A549 (cell line): ENCODE data around the gene TRAF3. TPM values are rescaled to one million over a fixed set of nuclear protein-coding genes. Genes with fewer than 3 reads are reported as not detected.

ENCODE experiments used
- ATAC-seq, 2 experiments: fragments of 200-7000 bp in 1 of 2; fragments of >200 bp in 1 of 2; cut with Nextera tagmentation in 1 of 2; cut with Tn5 transposase in 1 of 2; 3 replicates each; pipeline versions ENCODE4 v1.8.0 to v1.9.1; 2018 to 2020; ENCODE audit warnings: mild to moderate bottlenecking in 1 of 2, moderate library complexity in 1 of 2
- CTCF ChIA-PET: fragments of 300-600 bp; sonication (Branson Sonifier 250); formaldehyde crosslinking; extraction: SDS; loops from one replicate; lab custom pipeline; 2021; ENCODE audit warnings: antibody characterized with exemption, inconsistent platforms; lab: Yijun Ruan, JAX
- POLR2A ChIA-PET: fragments of 350-600 bp; formaldehyde crosslinking; extraction: SDS; loops from one replicate; lab custom pipeline; 2021; ENCODE audit warnings: antibody characterized with exemption, inconsistent platforms; lab: Yijun Ruan, JAX
- DNase-seq, 2 experiments: peaks; one replicate each; pipeline versions ENCODE4 v3.0.0 to v3.0.0-alpha.2; 2011 to 2016; ENCODE audit warnings: low read depth in 1 of 2, low spot score in 1 of 2
- FAIRE-seq: peaks from 2 replicates; lab custom pipeline; 2011; peaks lifted over from hg19 to GRCh38; lab: Jason Lieb, UNC
- H3K27ac ChIP-seq, 2 experiments: fragments of >200 bp; sonication (Bioruptor Twin); formaldehyde crosslinking; 3 replicates each; pipeline ENCODE4 v1.5.1; 2016 to 2017
- H3K4me1 ChIP-seq: fragments of >200 bp; sonication (Bioruptor Twin); formaldehyde crosslinking; 3 replicates; pipeline ENCODE4 v1.6.1; 2016
- H3K4me2 ChIP-seq: fragments of >200 bp; sonication (Bioruptor Twin); formaldehyde crosslinking; 3 replicates; pipeline ENCODE4 v1.6.1; 2016
- H3K4me3 ChIP-seq: fragments of >200 bp; sonication (Bioruptor Twin); formaldehyde crosslinking; 3 replicates; pipeline ENCODE4 v1.5.1; 2016
- H3K9me3 ChIP-seq: fragments of >200 bp; sonication (Bioruptor Twin); formaldehyde crosslinking; 3 replicates; pipeline ENCODE4 v1.6.1; 2016
- CBX2 ChIP-seq: fragments of 200-600 bp; sonication (generic); IDR thresholded peaks from 2 replicates; pipeline ENCODE4 v1.6.1; 2016; ENCODE audit warnings: low read depth, mild to moderate bottlenecking, borderline replicate concordance
- FOSB ChIP-seq: fragments of 250-450 bp; sonication (Bioruptor Pico); IDR thresholded peaks from 2 replicates; pipeline ENCODE4 v1.5.0; 2020; ENCODE audit warnings: mild to moderate bottlenecking, moderate library complexity
- FOSL2 ChIP-seq, 2 experiments: fragments of 450-650 bp in 1 of 2; fragments of >200 bp in 1 of 2; sonication (Bioruptor Twin) in 1 of 2; formaldehyde crosslinking; IDR thresholded peaks; 2 replicates each; pipeline versions ENCODE4 v1.5.0 to v1.6.1; 2016 to 2020; ENCODE audit warnings: mild to moderate bottlenecking in 1 of 2, moderate library complexity in 1 of 2
- GATA3 ChIP-seq: IDR thresholded peaks from 2 replicates; pipeline ENCODE4 v1.6.1; 2012; ENCODE audit warnings: borderline replicate concordance
- HDAC2 ChIP-seq: fragments of 200-600 bp; sonication (generic); IDR thresholded peaks from 2 replicates; pipeline ENCODE4 v1.6.1; 2016
- HEYL ChIP-seq: fragments of 250-450 bp; sonication (Bioruptor Pico); IDR thresholded peaks from 2 replicates; pipeline ENCODE4 v1.8.0; 2021; ENCODE audit warnings: mild to moderate bottlenecking, moderate library complexity
- HMGXB4 ChIP-seq: fragments of 250-450 bp; sonication (Bioruptor Pico); IDR thresholded peaks from 2 replicates; pipeline ENCODE4 v1.5.0; 2021; ENCODE audit warnings: mild to moderate bottlenecking, moderate library complexity, borderline replicate concordance
- JUNB ChIP-seq: fragments of >200 bp; sonication (Bioruptor Twin); formaldehyde crosslinking; IDR thresholded peaks from 2 replicates; pipeline ENCODE4 v1.6.1; 2016
- KDM5A ChIP-seq: fragments of 200-600 bp; sonication (generic); IDR thresholded peaks from 2 replicates; pipeline ENCODE4 v1.6.1; 2016; ENCODE audit warnings: antibody characterized with exemption, mild to moderate bottlenecking
- MYC ChIP-seq: IDR thresholded peaks from 2 replicates; pipeline ENCODE4 v1.6.1; 2012; ENCODE audit warnings: mild to moderate bottlenecking, inconsistent platforms, low read length, improper control_type of control experiment, borderline replicate concordance
- POLR2A ChIP-seq: IDR thresholded peaks from 2 replicates; pipeline ENCODE4 v1.6.1; 2012; ENCODE audit warnings: mild to moderate bottlenecking, low read length
- POLR2AphosphoS2 ChIP-seq: conservative IDR thresholded peaks from 2 replicates; pipeline ENCODE4 v1.6.1; 2012; ENCODE audit warnings: low read length, improper control_type of control experiment, inconsistent platforms
- RFX5 ChIP-seq: fragments of 450-650 bp; IDR thresholded peaks from 2 replicates; pipeline ENCODE4 v1.7.1; 2014; ENCODE audit warnings: antibody characterized with exemption, mild to moderate bottlenecking, moderate library complexity
- SMC3 ChIP-seq: fragments of >200 bp; sonication (Bioruptor Twin); formaldehyde crosslinking; IDR thresholded peaks from 3 replicates; pipeline ENCODE4 v1.6.1; 2018; ENCODE audit warnings: inconsistent platforms
- TP53 ChIP-seq: fragments of 250-450 bp; sonication (Bioruptor Pico); IDR thresholded peaks from 2 replicates; pipeline ENCODE4 v1.5.0; 2021; ENCODE audit warnings: mild to moderate bottlenecking, moderate library complexity
- ZC3H11A ChIP-seq: fragments of 450-650 bp; IDR thresholded peaks from 2 replicates; pipeline ENCODE4 v1.6.1; 2014; ENCODE audit warnings: antibody characterized with exemption, mild to moderate bottlenecking
- ZFP36 ChIP-seq: fragments of 450-650 bp; IDR thresholded peaks from 2 replicates; pipeline ENCODE4 v1.6.1; 2014; ENCODE audit warnings: borderline replicate concordance; ENCODE audit not compliant: partially characterized antibody
- WGBS: methylation state at CpG from one replicate; pipeline ENCODE4 v1.1.6; 2017; ENCODE audit errors: missing lambda C conversion rate; 5-methylcytosine and 5-hydroxymethylcytosine counted together
- polyA plus RNA-seq, 4 experiments: library from polyadenylated mRNA; depleted of rRNA in 3 of 4; stranded (reverse); fragments of >200 nt; fragmentation: RNase III in 1 of 4; extraction: RNeasy Plus Mini Kit Qiagen cat#74134 plus additional on column Dnase treatment in 1 of 4; gene quantifications; 2 replicates in 3 of 4; 3 replicates in 1 of 4; pipeline ENCODE4 v1.2.3, GENCODE V29; 2011 to 2017
- TF ChIP-seq, protein P1 (sequence below): fragments of 200-600 bp; sonication (generic); IDR thresholded peaks from 2 replicates; pipeline ENCODE4 v1.6.1; 2016; ENCODE audit warnings: antibody characterized with exemption, mild to moderate bottlenecking, moderate library complexity
- TF ChIP-seq, protein P2 (sequence below): fragments of 450-650 bp; IDR thresholded peaks from 2 replicates; pipeline ENCODE4 v1.6.1; 2014; ENCODE audit warnings: antibody characterized with exemption
- TF ChIP-seq, protein P3 (sequence below): IDR thresholded peaks from 2 replicates; pipeline ENCODE4 v1.6.1; 2012; ENCODE audit warnings: low read depth, borderline replicate concordance
- TF ChIP-seq, protein P4 (sequence below): fragments of >200 bp; sonication (Bioruptor Twin); formaldehyde crosslinking; IDR thresholded peaks from 3 replicates; pipeline ENCODE4 v1.6.1; 2016

The TRAF3 gene
- polyA plus RNA-seq, 2 of the 4 experiments (the other 2 are of a cell fraction): 20.2 to 25.5 TPM

GRCh38 chr14:102897299-102898027 is 120.2 kb downstream of the TRAF3 start:
- Histone ChIP-seq H3K27ac (no peak overlapping the region), H3K4me3 (no peak overlapping the region), H3K4me2 (no peak overlapping the region), H3K9me3 (no peaks in the 10 kb centered on the region), H3K4me1 (no peaks in the 10 kb centered on the region)
- no peak for FAIRE-seq
- TF ChIP-seq, protein P1, sequence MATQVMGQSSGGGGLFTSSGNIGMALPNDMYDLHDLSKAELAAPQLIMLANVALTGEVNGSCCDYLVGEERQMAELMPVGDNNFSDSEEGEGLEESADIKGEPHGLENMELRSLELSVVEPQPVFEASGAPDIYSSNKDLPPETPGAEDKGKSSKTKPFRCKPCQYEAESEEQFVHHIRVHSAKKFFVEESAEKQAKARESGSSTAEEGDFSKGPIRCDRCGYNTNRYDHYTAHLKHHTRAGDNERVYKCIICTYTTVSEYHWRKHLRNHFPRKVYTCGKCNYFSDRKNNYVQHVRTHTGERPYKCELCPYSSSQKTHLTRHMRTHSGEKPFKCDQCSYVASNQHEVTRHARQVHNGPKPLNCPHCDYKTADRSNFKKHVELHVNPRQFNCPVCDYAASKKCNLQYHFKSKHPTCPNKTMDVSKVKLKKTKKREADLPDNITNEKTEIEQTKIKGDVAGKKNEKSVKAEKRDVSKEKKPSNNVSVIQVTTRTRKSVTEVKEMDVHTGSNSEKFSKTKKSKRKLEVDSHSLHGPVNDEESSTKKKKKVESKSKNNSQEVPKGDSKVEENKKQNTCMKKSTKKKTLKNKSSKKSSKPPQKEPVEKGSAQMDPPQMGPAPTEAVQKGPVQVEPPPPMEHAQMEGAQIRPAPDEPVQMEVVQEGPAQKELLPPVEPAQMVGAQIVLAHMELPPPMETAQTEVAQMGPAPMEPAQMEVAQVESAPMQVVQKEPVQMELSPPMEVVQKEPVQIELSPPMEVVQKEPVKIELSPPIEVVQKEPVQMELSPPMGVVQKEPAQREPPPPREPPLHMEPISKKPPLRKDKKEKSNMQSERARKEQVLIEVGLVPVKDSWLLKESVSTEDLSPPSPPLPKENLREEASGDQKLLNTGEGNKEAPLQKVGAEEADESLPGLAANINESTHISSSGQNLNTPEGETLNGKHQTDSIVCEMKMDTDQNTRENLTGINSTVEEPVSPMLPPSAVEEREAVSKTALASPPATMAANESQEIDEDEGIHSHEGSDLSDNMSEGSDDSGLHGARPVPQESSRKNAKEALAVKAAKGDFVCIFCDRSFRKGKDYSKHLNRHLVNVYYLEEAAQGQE: no peak
- no peak for TF ChIP-seq ZFP36
- no peak for TF ChIP-seq GATA3
- TF ChIP-seq SMC3: no peak
- no peak for TF ChIP-seq HMGXB4 (CRISPR knock-in tag)
- TF ChIP-seq JUNB: no peak
- no peak for TF ChIP-seq POLR2A
- no peak for TF ChIP-seq POLR2AphosphoS2
- TF ChIP-seq RFX5: no peak
- TF ChIP-seq CBX2: no peak
- no peak for TF ChIP-seq ZC3H11A
- no peak for TF ChIP-seq HEYL (CRISPR knock-in tag)
- TF ChIP-seq, protein P2, sequence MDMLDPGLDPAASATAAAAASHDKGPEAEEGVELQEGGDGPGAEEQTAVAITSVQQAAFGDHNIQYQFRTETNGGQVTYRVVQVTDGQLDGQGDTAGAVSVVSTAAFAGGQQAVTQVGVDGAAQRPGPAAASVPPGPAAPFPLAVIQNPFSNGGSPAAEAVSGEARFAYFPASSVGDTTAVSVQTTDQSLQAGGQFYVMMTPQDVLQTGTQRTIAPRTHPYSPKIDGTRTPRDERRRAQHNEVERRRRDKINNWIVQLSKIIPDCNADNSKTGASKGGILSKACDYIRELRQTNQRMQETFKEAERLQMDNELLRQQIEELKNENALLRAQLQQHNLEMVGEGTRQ: no peak
- TF ChIP-seq TP53 (CRISPR knock-in tag): no peak
- TF ChIP-seq, protein P3, sequence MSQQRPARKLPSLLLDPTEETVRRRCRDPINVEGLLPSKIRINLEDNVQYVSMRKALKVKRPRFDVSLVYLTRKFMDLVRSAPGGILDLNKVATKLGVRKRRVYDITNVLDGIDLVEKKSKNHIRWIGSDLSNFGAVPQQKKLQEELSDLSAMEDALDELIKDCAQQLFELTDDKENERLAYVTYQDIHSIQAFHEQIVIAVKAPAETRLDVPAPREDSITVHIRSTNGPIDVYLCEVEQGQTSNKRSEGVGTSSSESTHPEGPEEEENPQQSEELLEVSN: no peak
- no peak for TF ChIP-seq MYC
- TF ChIP-seq FOSB (CRISPR knock-in tag): no peak
- TF ChIP-seq FOSL2 (IDR thresholded peaks at IDR 0.05): no peak
- no peak for TF ChIP-seq FOSL2 (CRISPR knock-in tag; IDR thresholded peaks at IDR 0.05)
- no peak for ATAC-seq
- ChIA-PET CTCF (interaction anchor here (1.0 to 1.2 kb wide), 3 partner anchors 104 to 208 kb away, joined by 3 to 4 read pairs (median 3); no protein-coding TSS in a partner anchor), POLR2A (no interaction called here)
- DNase-seq: no peak
- WGBS: 95% methylated on average over 14 of the region's 14 CpGs

GRCh38 chr14:102898298-102898697 is 121.0 kb downstream of the TRAF3 start:
- Histone ChIP-seq H3K4me2 (no peak overlapping the region), H3K4me1 (no peaks in the 10 kb centered on the region), H3K4me3 (no peak overlapping the region), H3K9me3 (no peaks in the 10 kb centered on the region), H3K27ac (no peak overlapping the region)
- ChIA-PET POLR2A (no interaction called here), CTCF (no interaction called here)
- TF ChIP-seq FOSL2 (IDR thresholded peaks at IDR 0.05): no peak
- no peak for TF ChIP-seq FOSL2 (CRISPR knock-in tag; IDR thresholded peaks at IDR 0.05)
- no peak for TF ChIP-seq TP53 (CRISPR knock-in tag)
- no peak for TF ChIP-seq POLR2A
- TF ChIP-seq, protein P4, sequence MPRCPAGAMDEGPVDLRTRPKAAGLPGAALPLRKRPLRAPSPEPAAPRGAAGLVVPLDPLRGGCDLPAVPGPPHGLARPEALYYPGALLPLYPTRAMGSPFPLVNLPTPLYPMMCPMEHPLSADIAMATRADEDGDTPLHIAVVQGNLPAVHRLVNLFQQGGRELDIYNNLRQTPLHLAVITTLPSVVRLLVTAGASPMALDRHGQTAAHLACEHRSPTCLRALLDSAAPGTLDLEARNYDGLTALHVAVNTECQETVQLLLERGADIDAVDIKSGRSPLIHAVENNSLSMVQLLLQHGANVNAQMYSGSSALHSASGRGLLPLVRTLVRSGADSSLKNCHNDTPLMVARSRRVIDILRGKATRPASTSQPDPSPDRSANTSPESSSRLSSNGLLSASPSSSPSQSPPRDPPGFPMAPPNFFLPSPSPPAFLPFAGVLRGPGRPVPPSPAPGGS: no peak
- no peak for TF ChIP-seq HDAC2
- no peak for TF ChIP-seq KDM5A
- no peak for TF ChIP-seq GATA3
- no peak for TF ChIP-seq ZC3H11A
- no peak for TF ChIP-seq MYC
- DNase-seq (no peak), ATAC-seq (no peak), FAIRE-seq (no peak)
- 94% methylated on average over 6 of the region's 6 CpGs for WGBS
